GM23338 (cell line): Measurements from ENCODE around the gene RASGRP1. TPM values are rescaled to one million over a fixed set of nuclear protein-coding genes. Genes with fewer than 3 reads are reported as not detected.

Experiments used
- ATAC-seq: fragments of 200-7000 bp; cut with Tn5 transposase; 3 replicates; pipeline ENCODE4 v1.9.1; 2020
- DNase-seq: peaks from one replicate; pipeline ENCODE4 v3.0.0-alpha.2; 2015; ENCODE audit warnings: low spot score
- H2AFZ ChIP-seq: fragments of 200-600 bp; sonication (generic); 2 replicates; pipeline ENCODE4 v1.8.0; 2016; ENCODE audit warnings: antibody characterized with exemption, mild to moderate bottlenecking, moderate library complexity
- H3F3A ChIP-seq: fragments of 200-600 bp; sonication (generic); replicated peaks from 2 replicates; pipeline ENCODE4 v1.8.0; 2017; ENCODE audit warnings: antibody characterized with exemption, mixed run types, low read depth
- H3K27ac ChIP-seq: fragments of 200-600 bp; sonication (generic); 2 replicates; pipeline ENCODE4 v1.6.1; 2016; ENCODE audit warnings: low read depth
- H3K27me3 ChIP-seq: fragments of 200-600 bp; sonication (generic); 2 replicates; pipeline ENCODE4 v1.8.0; 2016; ENCODE audit warnings: mild to moderate bottlenecking, mixed run types, moderate library complexity; ENCODE audit not compliant: insufficient read depth
- H3K36me3 ChIP-seq: fragments of 200-600 bp; sonication (generic); 2 replicates; pipeline ENCODE4 v1.8.0; 2016; ENCODE audit warnings: mild to moderate bottlenecking; ENCODE audit not compliant: insufficient read depth
- H3K4me1 ChIP-seq: fragments of 200-600 bp; sonication (generic); 2 replicates; pipeline ENCODE4 v1.8.0; 2016; ENCODE audit warnings: mild to moderate bottlenecking, moderate library complexity; ENCODE audit not compliant: insufficient read depth
- H3K4me2 ChIP-seq: fragments of 200-600 bp; sonication (generic); 2 replicates; pipeline ENCODE4 v1.7.1; 2017; ENCODE audit warnings: mixed run types
- H3K4me3 ChIP-seq: fragments of 200-600 bp; sonication (generic); 2 replicates; pipeline ENCODE4 v1.6.1; 2016; ENCODE audit warnings: mixed run types
- H3K79me2 ChIP-seq: fragments of 200-600 bp; sonication (generic); replicated peaks from 2 replicates; pipeline ENCODE4 v1.8.0; 2017; ENCODE audit warnings: mild to moderate bottlenecking; ENCODE audit not compliant: insufficient read depth
- H3K9me2 ChIP-seq: fragments of 200-600 bp; sonication (generic); 2 replicates; pipeline ENCODE4 v1.8.0; 2017; ENCODE audit not compliant: insufficient read depth
- H4K20me1 ChIP-seq: fragments of 200-600 bp; sonication (generic); replicated peaks from 2 replicates; pipeline ENCODE4 v1.8.0; 2017; ENCODE audit warnings: mild to moderate bottlenecking; ENCODE audit not compliant: insufficient read depth
- H3K27ac Mint-ChIP-seq: 2 replicates; pipeline ENCODE4 v1.8.0; 2020; ENCODE audit warnings: inconsistent platforms, mild to moderate bottlenecking, moderate library complexity, mixed read lengths
- H3K27me3 Mint-ChIP-seq: 3 replicates; pipeline ENCODE4 v1.8.0; 2022; ENCODE audit warnings: low read depth, mild to moderate bottlenecking, moderate library complexity, mixed read lengths, inconsistent platforms; ENCODE audit not compliant: insufficient read depth, poor library complexity
- H3K36me3 Mint-ChIP-seq: 3 replicates; pipeline ENCODE4 v1.8.0; 2021; ENCODE audit warnings: low read depth, mild to moderate bottlenecking, inconsistent platforms, moderate library complexity, mixed read lengths
- H3K4me1 Mint-ChIP-seq: 3 replicates; pipeline ENCODE4 v1.8.0; 2020; ENCODE audit warnings: mild to moderate bottlenecking, inconsistent platforms, mixed read lengths
- H3K4me3 Mint-ChIP-seq: 3 replicates; pipeline ENCODE4 v1.8.0; 2021; ENCODE audit warnings: moderate library complexity, mild to moderate bottlenecking, inconsistent platforms, mixed read lengths
- H3K9me3 Mint-ChIP-seq: 3 replicates; pipeline ENCODE4 v1.8.0; 2020; ENCODE audit warnings: moderate library complexity, mild to moderate bottlenecking, inconsistent platforms, mixed read lengths
- CREB1 ChIP-seq: fragments of 250-450 bp; sonication (Bioruptor Pico); IDR thresholded peaks from 2 replicates; pipeline ENCODE4 v1.5.0; 2020; ENCODE audit warnings: low read depth, mild to moderate bottlenecking, moderate library complexity
- ETS1 ChIP-seq: IDR thresholded peaks from 2 replicates; pipeline ENCODE4 v1.6.1; 2016; ENCODE audit warnings: antibody characterized with exemption
- JUNB ChIP-seq: IDR thresholded peaks from one replicate; pipeline ENCODE4 v1.6.1; 2016; ENCODE audit warnings: antibody characterized with exemption; ENCODE audit not compliant: unreplicated experiment
- POLR2AphosphoS5 ChIP-seq: IDR thresholded peaks from 2 replicates; pipeline ENCODE4 v1.6.1; 2016; ENCODE audit warnings: antibody characterized with exemption, low read depth
- REST ChIP-seq: IDR thresholded peaks from one replicate; pipeline ENCODE4 v1.6.1; 2018; ENCODE audit warnings: antibody characterized with exemption; ENCODE audit not compliant: unreplicated experiment
- ZNF114 ChIP-seq: fragments of 250-450 bp; sonication (Bioruptor Pico); IDR thresholded peaks from 2 replicates; pipeline ENCODE4 v1.5.0; 2020; ENCODE audit warnings: mild to moderate bottlenecking, moderate library complexity
- polyA plus RNA-seq: library from polyadenylated mRNA; unstranded; fragments of >200 nt; fragmentation: Nextera tagmentation; extraction: Ambion mirVana; gene quantifications from 2 replicates; pipeline ENCODE4 v1.2.1, GENCODE V29; 2016
- total RNA-seq: library from RNA; depleted of rRNA; stranded (reverse); fragments of >200 nt; shearing (Covaris generic); gene quantifications from 2 replicates; pipeline ENCODE4 v1.2.3, GENCODE V29; 2014
- TF ChIP-seq, protein P1 (sequence below), 2 experiments: fragments of 200-600 bp in 1 of 2; sonication (generic) in 1 of 2; conservative IDR thresholded peaks; 2 replicates each; pipeline versions ENCODE4 v1.5.1 to v1.6.1; 2016 to 2017; ENCODE audit warnings: antibody characterized with exemption in 2 of 2, low read depth in 2 of 2, mild to moderate bottlenecking in 2 of 2, moderate library complexity in 1 of 2
- TF ChIP-seq, protein P2 (sequence below): fragments of 250-450 bp; sonication (Bioruptor Pico); IDR thresholded peaks from 2 replicates; pipeline ENCODE4 v1.5.0; 2020; ENCODE audit warnings: mild to moderate bottlenecking, moderate library complexity

RASGRP1 gene
- total and polyA plus RNA-seq, 2 experiments from 2014 or later = 1.1 to 1.2 TPM

DNA sequence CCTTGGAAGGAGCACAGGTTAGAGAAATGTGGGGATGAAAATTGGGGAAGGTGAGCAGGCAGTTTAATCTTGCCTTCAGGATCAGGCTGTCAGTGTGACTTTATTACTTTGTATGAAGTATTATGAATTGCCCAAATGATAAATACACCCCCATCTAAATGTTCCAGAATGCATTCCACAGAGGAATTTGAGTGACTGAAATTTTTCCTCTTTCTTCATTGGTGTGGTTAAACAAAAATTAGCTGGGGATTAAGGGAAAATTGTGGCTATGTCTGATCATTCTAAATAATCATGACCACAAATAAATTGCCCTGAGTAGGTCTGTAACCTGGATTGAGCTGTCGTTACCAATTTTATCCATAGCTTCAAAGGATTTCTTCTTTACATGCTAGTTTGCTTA is 77.2 kb downstream of the RASGRP1 start (continued):
- TF ChIP-seq, protein P1, sequence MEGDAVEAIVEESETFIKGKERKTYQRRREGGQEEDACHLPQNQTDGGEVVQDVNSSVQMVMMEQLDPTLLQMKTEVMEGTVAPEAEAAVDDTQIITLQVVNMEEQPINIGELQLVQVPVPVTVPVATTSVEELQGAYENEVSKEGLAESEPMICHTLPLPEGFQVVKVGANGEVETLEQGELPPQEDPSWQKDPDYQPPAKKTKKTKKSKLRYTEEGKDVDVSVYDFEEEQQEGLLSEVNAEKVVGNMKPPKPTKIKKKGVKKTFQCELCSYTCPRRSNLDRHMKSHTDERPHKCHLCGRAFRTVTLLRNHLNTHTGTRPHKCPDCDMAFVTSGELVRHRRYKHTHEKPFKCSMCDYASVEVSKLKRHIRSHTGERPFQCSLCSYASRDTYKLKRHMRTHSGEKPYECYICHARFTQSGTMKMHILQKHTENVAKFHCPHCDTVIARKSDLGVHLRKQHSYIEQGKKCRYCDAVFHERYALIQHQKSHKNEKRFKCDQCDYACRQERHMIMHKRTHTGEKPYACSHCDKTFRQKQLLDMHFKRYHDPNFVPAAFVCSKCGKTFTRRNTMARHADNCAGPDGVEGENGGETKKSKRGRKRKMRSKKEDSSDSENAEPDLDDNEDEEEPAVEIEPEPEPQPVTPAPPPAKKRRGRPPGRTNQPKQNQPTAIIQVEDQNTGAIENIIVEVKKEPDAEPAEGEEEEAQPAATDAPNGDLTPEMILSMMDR (conservative IDR thresholded peaks at IDR 0.05; ENCODE audit: low read depth in 2 of 2) = no peak
- TF ChIP-seq ZNF114 (CRISPR knock-in tag) (no peak), ETS1 (no peak)
- TF ChIP-seq, protein P2, sequence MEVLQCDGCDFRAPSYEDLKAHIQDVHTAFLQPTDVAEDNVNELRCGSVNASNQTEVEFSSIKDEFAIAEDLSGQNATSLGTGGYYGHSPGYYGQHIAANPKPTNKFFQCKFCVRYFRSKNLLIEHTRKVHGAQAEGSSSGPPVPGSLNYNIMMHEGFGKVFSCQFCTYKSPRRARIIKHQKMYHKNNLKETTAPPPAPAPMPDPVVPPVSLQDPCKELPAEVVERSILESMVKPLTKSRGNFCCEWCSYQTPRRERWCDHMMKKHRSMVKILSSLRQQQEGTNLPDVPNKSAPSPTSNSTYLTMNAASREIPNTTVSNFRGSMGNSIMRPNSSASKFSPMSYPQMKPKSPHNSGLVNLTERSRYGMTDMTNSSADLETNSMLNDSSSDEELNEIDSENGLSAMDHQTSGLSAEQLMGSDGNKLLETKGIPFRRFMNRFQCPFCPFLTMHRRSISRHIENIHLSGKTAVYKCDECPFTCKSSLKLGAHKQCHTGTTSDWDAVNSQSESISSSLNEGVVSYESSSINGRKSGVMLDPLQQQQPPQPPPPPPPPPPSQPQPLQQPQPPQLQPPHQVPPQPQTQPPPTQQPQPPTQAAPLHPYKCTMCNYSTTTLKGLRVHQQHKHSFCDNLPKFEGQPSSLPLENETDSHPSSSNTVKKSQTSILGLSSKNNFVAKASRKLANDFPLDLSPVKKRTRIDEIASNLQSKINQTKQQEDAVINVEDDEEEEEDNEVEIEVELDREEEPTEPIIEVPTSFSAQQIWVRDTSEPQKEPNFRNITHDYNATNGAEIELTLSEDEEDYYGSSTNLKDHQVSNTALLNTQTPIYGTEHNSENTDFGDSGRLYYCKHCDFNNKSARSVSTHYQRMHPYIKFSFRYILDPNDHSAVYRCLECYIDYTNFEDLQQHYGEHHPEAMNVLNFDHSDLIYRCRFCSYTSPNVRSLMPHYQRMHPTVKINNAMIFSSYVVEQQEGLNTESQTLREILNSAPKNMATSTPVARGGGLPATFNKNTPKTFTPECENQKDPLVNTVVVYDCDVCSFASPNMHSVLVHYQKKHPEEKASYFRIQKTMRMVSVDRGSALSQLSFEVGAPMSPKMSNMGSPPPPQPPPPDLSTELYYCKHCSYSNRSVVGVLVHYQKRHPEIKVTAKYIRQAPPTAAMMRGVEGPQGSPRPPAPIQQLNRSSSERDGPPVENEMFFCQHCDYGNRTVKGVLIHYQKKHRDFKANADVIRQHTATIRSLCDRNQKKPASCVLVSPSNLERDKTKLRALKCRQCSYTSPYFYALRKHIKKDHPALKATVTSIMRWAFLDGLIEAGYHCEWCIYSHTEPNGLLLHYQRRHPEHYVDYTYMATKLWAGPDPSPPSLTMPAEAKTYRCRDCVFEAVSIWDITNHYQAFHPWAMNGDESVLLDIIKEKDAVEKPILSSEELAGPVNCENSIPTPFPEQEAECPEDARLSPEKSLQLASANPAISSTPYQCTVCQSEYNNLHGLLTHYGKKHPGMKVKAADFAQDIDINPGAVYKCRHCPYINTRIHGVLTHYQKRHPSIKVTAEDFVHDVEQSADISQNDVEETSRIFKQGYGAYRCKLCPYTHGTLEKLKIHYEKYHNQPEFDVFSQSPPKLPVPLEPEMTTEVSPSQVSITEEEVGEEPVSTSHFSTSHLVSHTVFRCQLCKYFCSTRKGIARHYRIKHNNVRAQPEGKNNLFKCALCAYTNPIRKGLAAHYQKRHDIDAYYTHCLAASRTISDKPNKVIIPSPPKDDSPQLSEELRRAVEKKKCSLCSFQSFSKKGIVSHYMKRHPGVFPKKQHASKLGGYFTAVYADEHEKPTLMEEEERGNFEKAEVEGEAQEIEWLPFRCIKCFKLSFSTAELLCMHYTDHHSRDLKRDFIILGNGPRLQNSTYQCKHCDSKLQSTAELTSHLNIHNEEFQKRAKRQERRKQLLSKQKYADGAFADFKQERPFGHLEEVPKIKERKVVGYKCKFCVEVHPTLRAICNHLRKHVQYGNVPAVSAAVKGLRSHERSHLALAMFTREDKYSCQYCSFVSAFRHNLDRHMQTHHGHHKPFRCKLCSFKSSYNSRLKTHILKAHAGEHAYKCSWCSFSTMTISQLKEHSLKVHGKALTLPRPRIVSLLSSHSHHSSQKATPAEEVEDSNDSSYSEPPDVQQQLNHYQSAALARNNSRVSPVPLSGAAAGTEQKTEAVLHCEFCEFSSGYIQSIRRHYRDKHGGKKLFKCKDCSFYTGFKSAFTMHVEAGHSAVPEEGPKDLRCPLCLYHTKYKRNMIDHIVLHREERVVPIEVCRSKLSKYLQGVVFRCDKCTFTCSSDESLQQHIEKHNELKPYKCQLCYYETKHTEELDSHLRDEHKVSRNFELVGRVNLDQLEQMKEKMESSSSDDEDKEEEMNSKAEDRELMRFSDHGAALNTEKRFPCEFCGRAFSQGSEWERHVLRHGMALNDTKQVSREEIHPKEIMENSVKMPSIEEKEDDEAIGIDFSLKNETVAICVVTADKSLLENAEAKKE = no peak

DNA sequence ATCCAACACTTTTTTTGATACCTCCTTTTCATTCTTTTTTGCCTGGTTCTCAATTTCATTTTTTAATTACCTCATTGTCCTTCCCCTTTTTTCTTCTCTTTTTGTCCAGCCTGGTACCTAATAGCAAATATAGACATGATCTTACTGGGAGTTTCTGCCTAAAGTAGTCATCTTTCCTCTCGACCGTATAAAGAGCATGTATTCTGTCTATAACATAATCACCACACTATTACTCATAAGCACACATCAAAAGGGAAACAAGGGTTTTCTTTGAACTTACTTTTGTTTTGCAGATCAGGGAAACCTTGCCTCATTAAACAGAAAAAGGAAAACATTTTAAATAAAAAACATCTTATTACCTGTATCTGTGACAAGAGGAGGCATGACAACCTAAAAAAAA is 77.7 kb downstream of the RASGRP1 start:
- Histone ChIP-seq H3K4me1 (no peaks in the 10 kb centered on the region; the same call in 1 of the 2 replicates), H3K27ac (no peak overlapping the region), H4K20me1 (no peaks in the 10 kb centered on the region; the same call in 1 of the 2 replicates), H3F3A (no peaks in the 10 kb centered on the region), H3K4me3 (no peak overlapping the region), H2AFZ (no peak overlapping the region), H3K27me3 (no peaks in the 10 kb centered on the region), H3K9me2 (no peaks in the 10 kb centered on the region), H3K36me3 (0 out of 2 replicates have a peak, but pooled peaks cover 3% of the 10 kb centered on the region), H3K79me2 (no peaks in the 10 kb centered on the region), H3K4me2 (no peak overlapping the region)
- Mint-ChIP-seq H3K4me1 (peaks cover 9% of the 10 kb centered on the region), H3K27me3 (peaks cover 1% of the 10 kb centered on the region), H3K27ac (no peak overlapping the region), H3K36me3 (no peaks in the 10 kb centered on the region; the same call in 2 of the 3 replicates), H3K4me3 (no peak overlapping the region), H3K9me3 (no peaks in the 10 kb centered on the region)
- TF ChIP-seq JUNB (no peak), CREB1 (no peak), POLR2AphosphoS5 (no peak), ZNF114 (CRISPR knock-in tag) (no peak), REST (no peak)
- no peak for DNase-seq
- ATAC-seq = no peak
